Neural cell (in vitro differentiated cells): Measurements from ENCODE around the gene HAGHL. TPM values are rescaled to one million over a fixed set of nuclear protein-coding genes. Genes with fewer than 3 reads are reported as not detected.

Source experiments
- H2AFZ ChIP-seq: fragments of 200-600, 300-800 bp; sonication (generic), shearing (Covaris generic); 2 replicates; pipeline ENCODE4 v1.6.0; 2014; ENCODE audit warnings: low read depth, mild to moderate bottlenecking, antibody characterized with exemption, low read length, moderate library complexity
- H3F3A ChIP-seq: fragments of 200-600 bp; shearing (Covaris generic); 2 replicates; pipeline ENCODE4 v1.6.1; 2016; ENCODE audit warnings: mild to moderate bottlenecking, moderate library complexity, mixed read lengths, antibody characterized with exemption, low read length; ENCODE audit not compliant: insufficient read depth, poor library complexity, severe bottlenecking
- H3K27ac ChIP-seq: fragments of 200-600, 300-800 bp; sonication (generic), shearing (Covaris generic); 2 replicates; pipeline ENCODE4 v1.5.1; 2014; ENCODE audit warnings: mild to moderate bottlenecking, low read length, moderate library complexity
- H3K27me3 ChIP-seq: fragments of 300-800, 200-600 bp; sonication (generic), shearing (Covaris generic); 2 replicates; pipeline ENCODE4 v1.6.0; 2014; ENCODE audit warnings: mild to moderate bottlenecking, low read depth, low read length, moderate library complexity; ENCODE audit not compliant: insufficient read depth
- H3K36me3 ChIP-seq: fragments of 300-800, 200-600 bp; sonication (generic), shearing (Covaris generic); 2 replicates; pipeline ENCODE4 v1.5.1; 2014; ENCODE audit warnings: mild to moderate bottlenecking, antibody characterized with exemption, low read length, moderate library complexity; ENCODE audit not compliant: insufficient read depth
- H3K4me2 ChIP-seq: fragments of 300-800, 200-600 bp; sonication (generic), shearing (Covaris generic); 2 replicates; pipeline ENCODE4 v1.6.0; 2014; ENCODE audit warnings: mild to moderate bottlenecking, low read length
- H3K4me3 ChIP-seq: fragments of 300-800, 200-600 bp; sonication (generic), shearing (Covaris generic); 2 replicates; pipeline ENCODE4 v1.5.1; 2014; ENCODE audit warnings: mild to moderate bottlenecking, low read length, moderate library complexity
- H3K79me2 ChIP-seq: fragments of 200-600 bp; shearing (Covaris generic); replicated peaks from 2 replicates; pipeline ENCODE4 v1.6.0; 2014; ENCODE audit warnings: mild to moderate bottlenecking, low read length, moderate library complexity; ENCODE audit not compliant: insufficient read depth
- H3K9ac ChIP-seq: fragments of 300-800, 200-600 bp; sonication (generic), shearing (Covaris generic); 2 replicates; pipeline ENCODE4 v1.6.1; 2016; ENCODE audit warnings: mild to moderate bottlenecking, low read length, mixed read lengths
- H3K9me2 ChIP-seq: fragments of 200-600 bp; shearing (Covaris generic); 2 replicates; pipeline ENCODE4 v1.6.1; 2016; ENCODE audit warnings: mild to moderate bottlenecking, low read length, mixed read lengths; ENCODE audit not compliant: insufficient read depth
- H3K9me3 ChIP-seq: fragments of 200-600, 300-800 bp; sonication (generic), shearing (Covaris generic); 2 replicates; pipeline ENCODE4 v1.6.1; 2016; ENCODE audit warnings: mild to moderate bottlenecking, mixed run types, low read length, moderate library complexity, mixed read lengths
- H4K20me1 ChIP-seq: fragments of 200-600 bp; shearing (Covaris generic); 2 replicates; pipeline ENCODE4 v1.6.1; 2016; ENCODE audit warnings: mild to moderate bottlenecking, mixed run types; ENCODE audit not compliant: insufficient read depth
- EP300 ChIP-seq: fragments of 450-650 bp; conservative IDR thresholded peaks from 2 replicates; pipeline ENCODE4 v1.6.1; 2014; ENCODE audit warnings: antibody characterized with exemption, mild to moderate bottlenecking, moderate library complexity; ENCODE audit not compliant: poor library complexity, severe bottlenecking
- EZH2 ChIP-seq: fragments of 200-600, 300-800 bp; shearing (Covaris generic), sonication (generic); IDR thresholded peaks from 2 replicates; pipeline ENCODE4 v1.6.1; 2014; ENCODE audit warnings: antibody characterized with exemption, low read length, borderline replicate concordance, mild to moderate bottlenecking; ENCODE audit not compliant: insufficient read depth, poor library complexity, severe bottlenecking
- MXI1 ChIP-seq: fragments of 450-650 bp; conservative IDR thresholded peaks from 2 replicates; pipeline ENCODE4 v1.6.1; 2014; ENCODE audit warnings: antibody characterized with exemption, mild to moderate bottlenecking; ENCODE audit not compliant: poor library complexity, severe bottlenecking
- POLR2AphosphoS5 ChIP-seq: IDR thresholded peaks from 2 replicates; pipeline ENCODE4 v1.6.1; 2012
- RAD21 ChIP-seq: fragments of 450-650 bp; conservative IDR thresholded peaks from 2 replicates; pipeline ENCODE4 v1.6.1; 2014; ENCODE audit warnings: antibody characterized with exemption, mild to moderate bottlenecking, moderate library complexity
- SMC3 ChIP-seq: fragments of 450-650 bp; conservative IDR thresholded peaks from 2 replicates; pipeline ENCODE4 v1.6.1; 2014; ENCODE audit warnings: antibody characterized with exemption, mild to moderate bottlenecking, moderate library complexity; ENCODE audit not compliant: poor library complexity
- TAF1 ChIP-seq: IDR thresholded peaks from 2 replicates; pipeline ENCODE4 v1.6.1; 2012; ENCODE audit warnings: low read depth
- polyA plus RNA-seq: library from polyadenylated mRNA; depleted of rRNA; stranded (reverse); fragments of >200 nt; gene quantifications from 2 replicates; pipeline ENCODE4 v1.2.3, GENCODE V29; 2014
- TF ChIP-seq, protein P1 (sequence below): fragments of 450-650 bp; IDR thresholded peaks from 2 replicates; pipeline ENCODE4 v1.5.1; 2014; ENCODE audit warnings: antibody characterized with exemption, mild to moderate bottlenecking, moderate library complexity; ENCODE audit not compliant: poor library complexity, severe bottlenecking
- TF ChIP-seq, protein P2 (sequence below): IDR thresholded peaks from 2 replicates; pipeline ENCODE4 v1.6.1; 2012; ENCODE audit warnings: borderline replicate concordance

Gene HAGHL
- polyA plus RNA-seq, 1 donor from 2014 or later: 28.3 TPM

DNA sequence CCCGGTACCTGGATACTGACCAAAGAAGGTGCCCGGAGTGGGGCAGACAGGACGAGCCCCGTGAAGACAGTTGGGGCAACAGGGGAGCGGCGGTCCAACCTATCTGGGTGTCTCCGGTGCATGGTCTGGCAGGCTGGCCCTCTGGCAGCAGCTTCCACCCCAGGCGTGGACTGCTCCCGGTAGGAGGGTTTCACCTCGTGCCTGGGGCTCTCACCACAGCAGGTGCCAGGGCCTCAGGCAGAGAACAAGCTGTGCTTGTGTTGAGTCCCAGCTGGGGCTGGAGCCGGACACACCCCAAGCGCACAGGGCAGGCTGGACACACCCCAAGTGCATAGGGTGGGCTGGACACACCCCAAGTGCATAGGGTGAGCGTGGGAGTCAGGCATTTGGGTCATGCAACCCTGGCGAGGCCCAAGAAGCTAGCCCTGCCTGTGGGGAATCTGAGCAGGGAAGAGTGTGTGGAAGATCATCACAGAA lies 19.8 kb upstream of the HAGHL start:
- no peaks in the 10 kb centered on the region for H3K9me3 ChIP-seq
- H3F3A ChIP-seq: peaks cover 5% of the 10 kb centered on the region
- peak overlapping the region; percentile 73 for H3K4me3 ChIP-seq

DNA sequence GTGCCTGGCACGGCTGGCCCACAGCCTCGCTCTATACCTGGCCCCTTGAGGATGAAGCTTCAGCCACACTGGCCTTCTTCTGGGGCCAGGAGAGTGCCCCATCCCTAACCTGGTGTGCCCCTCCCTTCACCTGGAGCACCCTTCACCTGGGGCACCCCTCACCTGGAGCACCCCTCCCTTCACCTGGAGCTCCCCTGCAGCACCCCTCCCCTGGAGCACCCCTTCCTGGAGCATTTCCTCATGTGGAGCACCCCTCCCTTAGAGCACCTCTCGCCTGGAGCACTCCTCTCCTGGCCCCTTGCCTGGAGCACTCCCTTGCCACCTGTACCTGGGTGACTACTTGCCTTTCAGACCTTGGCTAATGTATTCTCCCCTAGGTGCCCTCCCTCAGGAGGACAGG lies 18.9 kb upstream of the HAGHL start:
- peaks cover 12% of the 10 kb centered on the region for H4K20me1 ChIP-seq
- peaks cover 4% of the 10 kb centered on the region for H3K27me3 ChIP-seq
- H2AFZ ChIP-seq: no peak overlapping the region
- TF ChIP-seq POLR2AphosphoS5 (no peak), SMC3 (no peak)
- no peak overlapping the region for H3K4me2 ChIP-seq
- peak overlapping the region; percentile 99 for H3K27ac ChIP-seq
- no peaks in the 10 kb centered on the region for H3K36me3 ChIP-seq
- H3K9ac ChIP-seq: peak overlapping the region; percentile 94
- H3K79me2 ChIP-seq: peaks cover 32% of the 10 kb centered on the region
- peaks cover 5% of the 10 kb centered on the region for H3F3A ChIP-seq
- H3K9me3 ChIP-seq: no peaks in the 10 kb centered on the region
- no peak overlapping the region for H3K4me3 ChIP-seq
- H3K9me2 ChIP-seq: no peaks in the 10 kb centered on the region

More for the DNA sequence above, 19.8 kb upstream of the HAGHL start:
- peaks cover 22% of the 10 kb centered on the region for H4K20me1 ChIP-seq
- no peak for TF ChIP-seq EP300
- no peak for TF ChIP-seq POLR2AphosphoS5
- no peak for TF ChIP-seq SMC3
- no peak for TF ChIP-seq EZH2
- TF ChIP-seq RAD21: no peak
- TF ChIP-seq, protein P1, sequence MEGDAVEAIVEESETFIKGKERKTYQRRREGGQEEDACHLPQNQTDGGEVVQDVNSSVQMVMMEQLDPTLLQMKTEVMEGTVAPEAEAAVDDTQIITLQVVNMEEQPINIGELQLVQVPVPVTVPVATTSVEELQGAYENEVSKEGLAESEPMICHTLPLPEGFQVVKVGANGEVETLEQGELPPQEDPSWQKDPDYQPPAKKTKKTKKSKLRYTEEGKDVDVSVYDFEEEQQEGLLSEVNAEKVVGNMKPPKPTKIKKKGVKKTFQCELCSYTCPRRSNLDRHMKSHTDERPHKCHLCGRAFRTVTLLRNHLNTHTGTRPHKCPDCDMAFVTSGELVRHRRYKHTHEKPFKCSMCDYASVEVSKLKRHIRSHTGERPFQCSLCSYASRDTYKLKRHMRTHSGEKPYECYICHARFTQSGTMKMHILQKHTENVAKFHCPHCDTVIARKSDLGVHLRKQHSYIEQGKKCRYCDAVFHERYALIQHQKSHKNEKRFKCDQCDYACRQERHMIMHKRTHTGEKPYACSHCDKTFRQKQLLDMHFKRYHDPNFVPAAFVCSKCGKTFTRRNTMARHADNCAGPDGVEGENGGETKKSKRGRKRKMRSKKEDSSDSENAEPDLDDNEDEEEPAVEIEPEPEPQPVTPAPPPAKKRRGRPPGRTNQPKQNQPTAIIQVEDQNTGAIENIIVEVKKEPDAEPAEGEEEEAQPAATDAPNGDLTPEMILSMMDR: no peak
- TF ChIP-seq TAF1: no peak
- TF ChIP-seq MXI1: no peak
- TF ChIP-seq, protein P2, sequence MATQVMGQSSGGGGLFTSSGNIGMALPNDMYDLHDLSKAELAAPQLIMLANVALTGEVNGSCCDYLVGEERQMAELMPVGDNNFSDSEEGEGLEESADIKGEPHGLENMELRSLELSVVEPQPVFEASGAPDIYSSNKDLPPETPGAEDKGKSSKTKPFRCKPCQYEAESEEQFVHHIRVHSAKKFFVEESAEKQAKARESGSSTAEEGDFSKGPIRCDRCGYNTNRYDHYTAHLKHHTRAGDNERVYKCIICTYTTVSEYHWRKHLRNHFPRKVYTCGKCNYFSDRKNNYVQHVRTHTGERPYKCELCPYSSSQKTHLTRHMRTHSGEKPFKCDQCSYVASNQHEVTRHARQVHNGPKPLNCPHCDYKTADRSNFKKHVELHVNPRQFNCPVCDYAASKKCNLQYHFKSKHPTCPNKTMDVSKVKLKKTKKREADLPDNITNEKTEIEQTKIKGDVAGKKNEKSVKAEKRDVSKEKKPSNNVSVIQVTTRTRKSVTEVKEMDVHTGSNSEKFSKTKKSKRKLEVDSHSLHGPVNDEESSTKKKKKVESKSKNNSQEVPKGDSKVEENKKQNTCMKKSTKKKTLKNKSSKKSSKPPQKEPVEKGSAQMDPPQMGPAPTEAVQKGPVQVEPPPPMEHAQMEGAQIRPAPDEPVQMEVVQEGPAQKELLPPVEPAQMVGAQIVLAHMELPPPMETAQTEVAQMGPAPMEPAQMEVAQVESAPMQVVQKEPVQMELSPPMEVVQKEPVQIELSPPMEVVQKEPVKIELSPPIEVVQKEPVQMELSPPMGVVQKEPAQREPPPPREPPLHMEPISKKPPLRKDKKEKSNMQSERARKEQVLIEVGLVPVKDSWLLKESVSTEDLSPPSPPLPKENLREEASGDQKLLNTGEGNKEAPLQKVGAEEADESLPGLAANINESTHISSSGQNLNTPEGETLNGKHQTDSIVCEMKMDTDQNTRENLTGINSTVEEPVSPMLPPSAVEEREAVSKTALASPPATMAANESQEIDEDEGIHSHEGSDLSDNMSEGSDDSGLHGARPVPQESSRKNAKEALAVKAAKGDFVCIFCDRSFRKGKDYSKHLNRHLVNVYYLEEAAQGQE: no peak
- H3K9ac ChIP-seq: peak overlapping the region; percentile 79
- H3K9me2 ChIP-seq: no peaks in the 10 kb centered on the region
- H3K79me2 ChIP-seq: peaks cover 40% of the 10 kb centered on the region
- H3K27me3 ChIP-seq: peaks cover 4% of the 10 kb centered on the region
- no peak overlapping the region for H2AFZ ChIP-seq
- H3K36me3 ChIP-seq: no peaks in the 10 kb centered on the region
- H3K4me2 ChIP-seq: peak overlapping the region; percentile 80
- H3K27ac ChIP-seq: peak overlapping the region; percentile 86
